Activated CD4-positive, alpha-beta T cell treated with anti-CD3 and anti-CD28 coated beads for 24 hours (primary cell): ENCODE measurements around the gene PCSK6.

Experiments used
- DNase-seq, 2 donors: peaks; one replicate each; pipeline ENCODE4 v3.0.0-alpha.2; 2020; ENCODE audit warnings: low read depth in 2 of 2

The PCSK6 gene

GRCh38 chr15:101498717-101499480 lies 9.4 kb upstream of the PCSK6 start:
- DNase-seq, result no peak

GRCh38 chr15:101498076-101498716 lies 8.7 kb upstream of the PCSK6 start:
- no peak for DNase-seq

GRCh38 chr15:101497484-101498034 lies 8.1 kb upstream of the PCSK6 start:
- DNase-seq, result no peak

- DNase-seq, result no peak
Observed at GRCh38 chr15:101497017-101497416, 7.5 kb upstream of the PCSK6 start.

- no peak for DNase-seq
Observed at GRCh38 chr15:101496198-101496986, 6.9 kb upstream of the PCSK6 start.

GRCh38 chr15:101495334-101496197 lies 6.1 kb upstream of the PCSK6 start:
- no peak for DNase-seq

- no peak for DNase-seq
Observed at GRCh38 chr15:101494251-101494796, 4.8 kb upstream of the PCSK6 start.

- DNase-seq, result no peak
Observed at GRCh38 chr15:101492766-101493692, 3.5 kb upstream of the PCSK6 start.

GRCh38 chr15:101491734-101492640 lies 2.5 kb upstream of the PCSK6 start:
- DNase-seq, result no peak

GRCh38 chr15:101490922-101491733 lies 1.6 kb upstream of the PCSK6 start:
- no peak for DNase-seq

- DNase-seq, result no peak
Observed at GRCh38 chr15:101490408-101490891, 943 bp upstream of the PCSK6 start.

GRCh38 chr15:101489237-101489598 lies 289 bp downstream of the PCSK6 start:
- DNase-seq, result no peak

- no peak for DNase-seq
Observed at GRCh38 chr15:101488300-101489164, 975 bp downstream of the PCSK6 start.

GRCh38 chr15:101486696-101487459 lies 2.6 kb downstream of the PCSK6 start:
- DNase-seq, result no peak

GRCh38 chr15:101483462-101483861 lies 6.0 kb downstream of the PCSK6 start:
- DNase-seq, result no peak
